Mammary epithelial cell (primary cell): Measurements from ENCODE around the gene FILIP1L.

ENCODE experiments used
- EZH2 ChIP-seq: IDR thresholded peaks from 2 replicates; pipeline ENCODE4 v1.6.1; 2012; ENCODE audit warnings: low read length, inconsistent platforms, borderline replicate concordance
- TF ChIP-seq, protein P1 (sequence below), 2 donors: IDR thresholded peaks in 1 of 2; conservative IDR thresholded peaks in 1 of 2; 2 replicates each; pipeline ENCODE4 v1.5.1; 2011 to 2012; ENCODE audit warnings: inconsistent platforms in 2 of 2, low read length in 2 of 2, mild to moderate bottlenecking in 2 of 2, control low read depth in 1 of 2, low read depth in 1 of 2; ENCODE audit not compliant: insufficient read depth in 1 of 2; ENCODE audit errors: extremely low read depth in 1 of 2

DNA sequence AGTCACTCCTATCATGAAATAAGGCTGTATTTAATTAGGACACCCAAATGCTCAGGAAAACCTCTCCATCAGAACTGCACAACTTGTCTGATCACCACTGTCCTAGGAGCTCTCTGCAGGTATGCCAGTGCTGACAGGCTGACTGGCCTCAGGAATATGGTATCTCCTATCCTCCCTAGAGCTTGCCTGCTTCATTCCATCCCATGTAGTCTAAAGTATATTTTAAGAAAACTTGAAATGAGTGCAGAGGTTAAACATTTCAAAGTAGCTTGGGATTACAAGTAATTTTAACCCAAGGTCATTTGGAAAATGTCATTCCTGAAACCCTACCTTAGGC, 23.7 kb downstream of the FILIP1L start:
- TF ChIP-seq EZH2 = no peak
- TF ChIP-seq, protein P1, sequence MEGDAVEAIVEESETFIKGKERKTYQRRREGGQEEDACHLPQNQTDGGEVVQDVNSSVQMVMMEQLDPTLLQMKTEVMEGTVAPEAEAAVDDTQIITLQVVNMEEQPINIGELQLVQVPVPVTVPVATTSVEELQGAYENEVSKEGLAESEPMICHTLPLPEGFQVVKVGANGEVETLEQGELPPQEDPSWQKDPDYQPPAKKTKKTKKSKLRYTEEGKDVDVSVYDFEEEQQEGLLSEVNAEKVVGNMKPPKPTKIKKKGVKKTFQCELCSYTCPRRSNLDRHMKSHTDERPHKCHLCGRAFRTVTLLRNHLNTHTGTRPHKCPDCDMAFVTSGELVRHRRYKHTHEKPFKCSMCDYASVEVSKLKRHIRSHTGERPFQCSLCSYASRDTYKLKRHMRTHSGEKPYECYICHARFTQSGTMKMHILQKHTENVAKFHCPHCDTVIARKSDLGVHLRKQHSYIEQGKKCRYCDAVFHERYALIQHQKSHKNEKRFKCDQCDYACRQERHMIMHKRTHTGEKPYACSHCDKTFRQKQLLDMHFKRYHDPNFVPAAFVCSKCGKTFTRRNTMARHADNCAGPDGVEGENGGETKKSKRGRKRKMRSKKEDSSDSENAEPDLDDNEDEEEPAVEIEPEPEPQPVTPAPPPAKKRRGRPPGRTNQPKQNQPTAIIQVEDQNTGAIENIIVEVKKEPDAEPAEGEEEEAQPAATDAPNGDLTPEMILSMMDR (conservative IDR thresholded peaks at IDR 0.05 in 1 of 2, IDR thresholded peaks at IDR 0.05 in 1 of 2; ENCODE audit: extremely low read depth in 1 of 2, insufficient read depth in 1 of 2, low read depth in 1 of 2, low read length in 2 of 2) = no peak
